Right lobe of liver (tissue), 6 donors: ENCODE data around the gene ANTXR1. TPM values are rescaled to one million over a fixed set of nuclear protein-coding genes. Genes with fewer than 3 reads are reported as not detected.

Experiments
- ATAC-seq, 4 donors: fragments of 200-7000 bp; cut with Tn5 transposase; one replicate each; pipeline ENCODE4 v1.9.1; 2020; ENCODE audit warnings: mild to moderate bottlenecking in 4 of 4, moderate library complexity in 4 of 4
- DNase-seq, 3 donors: peaks; one replicate each; pipeline ENCODE4 v3.0.0-alpha.2; 2020
- H3K27ac ChIP-seq, 3 donors: fragments of 200-600 bp; one replicate each; pipeline ENCODE4 v1.8.0; 2022
- H3K27me3 ChIP-seq, 2 donors: fragments of 200-600 bp; one replicate each; pipeline ENCODE4 v1.8.0; 2022
- H3K36me3 ChIP-seq, 4 donors: fragments of 200-600 bp; sonication (generic) in 1 of 4; one replicate each; pipeline versions ENCODE4 v1.5.1 to v1.8.0; 2017 to 2022; ENCODE audit warnings: control low read depth in 1 of 4
- H3K4me1 ChIP-seq, 4 donors: fragments of 200-600 bp; sonication (generic) in 1 of 4; one replicate each; pipeline versions ENCODE4 v1.5.1 to v1.8.0; 2017 to 2022; ENCODE audit warnings: control low read depth in 1 of 4
- H3K4me3 ChIP-seq, 3 donors: fragments of 200-600 bp; one replicate each; pipeline ENCODE4 v1.8.0; 2022
- H3K9me3 ChIP-seq, 4 donors: fragments of 200-600 bp; sonication (generic) in 1 of 4; one replicate each; pipeline versions ENCODE4 v1.5.1 to v1.8.0; 2017 to 2022; ENCODE audit warnings: control low read depth in 1 of 4
- POLR2A ChIP-seq: fragments of 450-650 bp; IDR thresholded peaks from one replicate; pipeline ENCODE4 v1.6.1; 2017; ENCODE audit warnings: antibody characterized with exemption, mild to moderate bottlenecking
- WGBS: methylation state at CpG from one replicate; pipeline ENCODE4 v1.1.6; 2018; ENCODE audit warnings: low coverage, low lambda C conversion rate; ENCODE audit not compliant: insufficient coverage; ENCODE audit errors: missing lambda C conversion rate; 5-methylcytosine and 5-hydroxymethylcytosine counted together
- intact Hi-C, 2 donors: fragments of 100-400 bp; cut with DNase I; formaldehyde crosslinking; loops; one replicate each; pipeline versions ENCODE4 v1.11.2 to v1.14.1; 2022
- total RNA-seq, 6 experiments: library from RNA; depleted of rRNA in 2 of 6; stranded (reverse); fragments of >200 nt in 2 of 6; fragmentation: NEBNext Ultra II Directional in 3 of 6; extraction: Animal tissue kit (Norgen Biotek cat#: 25700) in 3 of 6; gene quantifications; one replicate each; pipeline versions ENCODE4 v1.1.0 to v1.2.4, GENCODE V29; 2016 to 2023
- TF ChIP-seq, protein P1 (sequence below), 4 donors: fragments of 200-600 bp in 3 of 4; fragments of 450-650 bp in 1 of 4; IDR thresholded peaks; one replicate each; pipeline versions ENCODE4 v1.5.1 to v1.8.0; 2016 to 2022; ENCODE audit warnings: antibody characterized with exemption in 4 of 4, mild to moderate bottlenecking in 2 of 4
- donor health status: DM: no; HTN: yes; CAD: no.
- donor health status: DM: no; HTN: no; CAD: no.
- donor health status: DM: no; HTN: no; CAD: no.
- donor health status: DM: no; HTN: yes; CAD: no.
- donor health status: DM: no; HTN: yes; CAD: no.

ANTXR1 gene
- total RNA-seq, 6 experiments from 2014 or later, result 1.1 to 4.1 (median 2.9) TPM

DNA sequence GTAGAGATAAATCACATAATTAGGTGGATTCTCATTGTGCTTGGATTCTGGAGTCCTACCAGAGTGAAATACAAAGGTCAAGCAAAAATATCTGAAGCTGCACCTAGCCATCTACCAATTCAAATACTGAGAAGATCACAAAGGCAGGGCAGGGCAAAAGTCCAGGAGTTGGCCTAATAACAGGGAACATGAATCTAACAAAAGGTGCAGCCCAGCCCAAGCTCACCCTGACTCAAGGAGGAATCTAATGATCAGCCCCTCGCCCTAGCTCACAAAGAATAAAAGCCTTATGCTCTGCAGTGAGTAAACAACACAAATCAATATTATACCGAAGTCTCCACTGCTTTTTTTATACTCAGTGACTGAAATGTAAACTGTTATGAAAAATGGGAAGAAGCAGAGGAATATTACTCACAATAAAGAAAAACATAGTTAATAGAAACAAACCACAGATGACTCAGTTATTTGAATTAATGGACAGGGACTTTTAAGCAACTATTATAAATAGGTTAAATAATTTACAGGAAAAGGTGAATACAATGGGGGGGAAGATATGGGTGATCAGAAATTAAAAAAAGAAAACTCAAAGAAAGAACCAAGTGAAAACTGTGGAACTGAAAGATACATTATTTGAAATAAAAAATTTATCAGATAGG is 49.5 kb downstream of the ANTXR1 start:
- intact Hi-C loops, result no loop called here
- ATAC-seq (peak; percentile 93 to 98 (median 97)), DNase-seq (peak; percentile 63 to 81 (median 66))
- peak overlapping the region in 1 of 3 donors; percentile 44 for H3K27ac ChIP-seq
- peaks cover 0 to 20% (median 6%) of the 10 kb centered on the region in 4 donors for H3K4me1 ChIP-seq
- TF ChIP-seq, protein P1, sequence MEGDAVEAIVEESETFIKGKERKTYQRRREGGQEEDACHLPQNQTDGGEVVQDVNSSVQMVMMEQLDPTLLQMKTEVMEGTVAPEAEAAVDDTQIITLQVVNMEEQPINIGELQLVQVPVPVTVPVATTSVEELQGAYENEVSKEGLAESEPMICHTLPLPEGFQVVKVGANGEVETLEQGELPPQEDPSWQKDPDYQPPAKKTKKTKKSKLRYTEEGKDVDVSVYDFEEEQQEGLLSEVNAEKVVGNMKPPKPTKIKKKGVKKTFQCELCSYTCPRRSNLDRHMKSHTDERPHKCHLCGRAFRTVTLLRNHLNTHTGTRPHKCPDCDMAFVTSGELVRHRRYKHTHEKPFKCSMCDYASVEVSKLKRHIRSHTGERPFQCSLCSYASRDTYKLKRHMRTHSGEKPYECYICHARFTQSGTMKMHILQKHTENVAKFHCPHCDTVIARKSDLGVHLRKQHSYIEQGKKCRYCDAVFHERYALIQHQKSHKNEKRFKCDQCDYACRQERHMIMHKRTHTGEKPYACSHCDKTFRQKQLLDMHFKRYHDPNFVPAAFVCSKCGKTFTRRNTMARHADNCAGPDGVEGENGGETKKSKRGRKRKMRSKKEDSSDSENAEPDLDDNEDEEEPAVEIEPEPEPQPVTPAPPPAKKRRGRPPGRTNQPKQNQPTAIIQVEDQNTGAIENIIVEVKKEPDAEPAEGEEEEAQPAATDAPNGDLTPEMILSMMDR (IDR thresholded peaks at IDR 0.05), result no peak
- TF ChIP-seq POLR2A, result no peak
- H3K9me3 ChIP-seq, result no peaks in the 10 kb centered on the region
- H3K27me3 ChIP-seq, result no peaks in the 10 kb centered on the region
- no peak overlapping the region for H3K4me3 ChIP-seq
- H3K36me3 ChIP-seq, result no peaks in the 10 kb centered on the region
- 25% methylated on average over 2 of the region's 2 CpGs for WGBS

GRCh38 chr2:69065735-69066336 is 52.9 kb downstream of the ANTXR1 start:
- TF ChIP-seq POLR2A, result no peak
- DNase-seq (no peak), ATAC-seq (no peak)
- H3K4me3 ChIP-seq, result no peak overlapping the region
- H3K27me3 ChIP-seq, result no peaks in the 10 kb centered on the region
- H3K27ac ChIP-seq, result no peak overlapping the region
- no peaks in the 10 kb centered on the region for H3K9me3 ChIP-seq
- peaks cover 0 to 20% (median 6%) of the 10 kb centered on the region in 4 donors for H3K4me1 ChIP-seq
- H3K36me3 ChIP-seq, result no peaks in the 10 kb centered on the region
- intact Hi-C loops, result no loop called here
- WGBS, result 50% methylated on average over 1 of the region's 1 CpG

DNA sequence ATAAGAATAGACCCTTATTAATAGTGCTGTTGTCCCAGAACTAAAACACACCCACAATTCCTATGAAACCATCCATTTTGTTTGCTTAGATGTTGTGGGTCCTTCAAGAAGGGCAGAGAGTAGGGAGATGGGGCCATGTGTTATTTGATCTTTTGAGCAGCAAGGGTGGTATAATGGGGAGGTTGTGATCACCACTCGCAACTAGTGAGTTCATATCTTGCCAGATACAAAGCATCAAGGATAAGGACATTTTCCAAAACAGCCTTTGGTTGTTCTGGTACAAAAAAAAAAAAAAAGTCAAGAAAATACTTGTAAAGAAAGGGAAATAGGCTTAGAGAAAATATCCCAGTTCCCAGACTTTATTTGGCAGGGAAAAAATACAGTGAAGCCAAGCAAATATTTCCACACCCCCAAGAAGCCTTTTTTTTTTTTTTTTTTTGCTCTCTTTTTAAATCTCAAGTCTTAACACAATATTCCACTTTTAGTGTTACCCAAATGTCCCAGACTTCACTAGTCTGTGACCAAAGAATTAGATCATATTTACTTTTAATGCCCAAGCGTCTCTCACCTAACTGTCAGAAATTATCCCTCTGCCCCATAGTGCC is 54.1 kb downstream of the ANTXR1 start:
- no peak for DNase-seq
- Histone ChIP-seq H3K4me3 (no peak overlapping the region), H3K4me1 (peaks cover 0 to 7% (median 3%) of the 10 kb centered on the region in 4 donors), H3K9me3 (no peaks in the 10 kb centered on the region), H3K27me3 (no peaks in the 10 kb centered on the region), H3K36me3 (no peaks in the 10 kb centered on the region), H3K27ac (no peak overlapping the region)
- no peak for ATAC-seq
- intact Hi-C loops, result no loop called here
- 68% methylated on average over 2 of the region's 2 CpGs for WGBS
- TF ChIP-seq, protein P1 (IDR thresholded peaks at IDR 0.05), result no peak
- TF ChIP-seq POLR2A, result no peak

GRCh38 chr2:69067866-69068265 is 54.9 kb downstream of the ANTXR1 start:
- Histone ChIP-seq H3K4me1 (peaks cover 0 to under 1% (median 0%) of the 10 kb centered on the region in 4 donors), H3K27me3 (no peaks in the 10 kb centered on the region), H3K27ac (no peak overlapping the region), H3K4me3 (no peak overlapping the region), H3K36me3 (no peaks in the 10 kb centered on the region), H3K9me3 (no peaks in the 10 kb centered on the region)
- TF ChIP-seq POLR2A, result no peak
- TF ChIP-seq, protein P1 (IDR thresholded peaks at IDR 0.05), result no peak
- intact Hi-C loops, result no loop called here
- no peak for ATAC-seq
- no peak for DNase-seq

GRCh38 chr2:69070969-69071368 is 58.0 kb downstream of the ANTXR1 start:
- WGBS, result 80% methylated on average over 1 of the region's 3 CpGs
- no peak for DNase-seq
- Histone ChIP-seq H3K36me3 (no peaks in the 10 kb centered on the region), H3K9me3 (no peaks in the 10 kb centered on the region), H3K4me1 (no peaks in the 10 kb centered on the region), H3K27me3 (no peaks in the 10 kb centered on the region), H3K4me3 (no peak overlapping the region), H3K27ac (no peak overlapping the region)
- ATAC-seq, result no peak
- TF ChIP-seq POLR2A, result no peak
- TF ChIP-seq, protein P1 (IDR thresholded peaks at IDR 0.05), result no peak
- intact Hi-C loops, result no loop called here
